Aorta (tissue), 5 donors: ENCODE results near the gene ZNF710. TPM values are rescaled to one million over a fixed set of nuclear protein-coding genes. Genes with fewer than 3 reads are reported as not detected.
"Not testable (repeated sequence)": the region's sequence is repeated elsewhere in the genome, so short reads cannot be mapped to it uniquely, and the experiment has no call there.

Experiments
- ATAC-seq: fragments of 200-7000 bp; cut with Tn5 transposase; one replicate; pipeline ENCODE4 v1.9.1; 2022; ENCODE audit warnings: moderate library complexity; ENCODE audit not compliant: low FRiP score
- DNase-seq, 2 donors: peaks; one replicate each; pipeline ENCODE4 v3.0.0-alpha.2; 2020
- H3K27ac ChIP-seq, 2 donors: one replicate each; pipeline ENCODE4 v1.5.1; 2013; ENCODE audit warnings: low read length in 2 of 2, mild to moderate bottlenecking in 2 of 2, moderate library complexity in 2 of 2, control low read depth in 1 of 2, inconsistent platforms in 1 of 2, low read depth in 1 of 2
- H3K27me3 ChIP-seq, 2 donors: one replicate each; pipeline ENCODE4 v1.6.1; 2013; ENCODE audit warnings: control low read depth in 1 of 2, low read length in 1 of 2, mild to moderate bottlenecking in 1 of 2, moderate library complexity in 1 of 2; ENCODE audit not compliant: insufficient read depth in 2 of 2, control insufficient read depth in 1 of 2
- H3K36me3 ChIP-seq, 2 donors: one replicate each; pipeline ENCODE4 v1.6.1; 2013; ENCODE audit warnings: control low read depth in 1 of 2, low read length in 1 of 2, mild to moderate bottlenecking in 1 of 2; ENCODE audit not compliant: insufficient read depth in 2 of 2, control insufficient read depth in 1 of 2
- H3K4me1 ChIP-seq, 2 donors: one replicate each; pipeline ENCODE4 v1.6.1; 2013; ENCODE audit warnings: low read length in 2 of 2, control low read depth in 1 of 2, mild to moderate bottlenecking in 1 of 2, moderate library complexity in 1 of 2; ENCODE audit not compliant: insufficient read depth in 2 of 2, control insufficient read depth in 1 of 2
- H3K4me3 ChIP-seq, 2 donors: one replicate each; pipeline ENCODE4 v1.5.1; 2013; ENCODE audit warnings: low read length in 2 of 2, control low read depth in 1 of 2, mild to moderate bottlenecking in 1 of 2
- H3K9me3 ChIP-seq: one replicate; pipeline ENCODE4 v1.6.1; 2013; ENCODE audit warnings: mild to moderate bottlenecking, low read length; ENCODE audit not compliant: control insufficient read depth
- WGBS, 2 donors: extraction: QIAGEN DNeasy Blood & Tissue Kit; methylation state at CpG; one replicate each; pipeline ENCODE4 v1.1.7; 2013; 5-methylcytosine and 5-hydroxymethylcytosine counted together
- intact Hi-C, 2 donors: fragments of 100-400 bp; cut with DNase I; formaldehyde crosslinking; loops; one replicate each; pipeline versions ENCODE4 v1.14.2 to v1.15.0; 2022
- polyA plus RNA-seq, 2 donors: library from polyadenylated mRNA; stranded (reverse); fragments of 200-250 nt; gene quantifications; one replicate each; pipeline ENCODE4 v1.2.3, GENCODE V29; 2013
- total RNA-seq, 2 donors: library from RNA; stranded (reverse); fragmentation: NEBNext Ultra II Directional; extraction: Animal tissue kit (Norgen Biotek cat#: 25700); gene quantifications; one replicate each; pipeline ENCODE4 v1.2.1, GENCODE V29; 2021
- donor health status: healthy with polysubstance abuse.
- donor health status: Bipolar disorder and iron deficiency.
- donor health status: DM: no; HTN: no; CAD: no.
- donor health status: DM: no; HTN: no; CAD: no.
- donor health status: DM: yes; HTN: yes; CAD: no.

Gene ZNF710
- total and polyA plus RNA-seq, 4 donors: 4.3 to 17.9 (median 10.5) TPM

GRCh38 chr15:89971592-89971997 is 29.5 kb upstream of the ZNF710 start:
- Histone ChIP-seq H3K27me3 (no peaks in the 10 kb centered on the region), H3K27ac (no peak overlapping the region), H3K4me3 (no peak overlapping the region), H3K36me3 (no peaks in the 10 kb centered on the region), H3K9me3 (no peaks in the 10 kb centered on the region), H3K4me1 (no peaks in the 10 kb centered on the region)
- WGBS, 2 donors: 35 to 36% methylated on average over 4 of the region's 4 CpGs
- DNase-seq: peak in 1 of 2 donors; percentile 51
- ATAC-seq: no peak
- intact Hi-C loops: no loop called here

- no peaks in the 10 kb centered on the region for H3K4me1 ChIP-seq
Measured at GRCh38 chr15:89972085-89972484, 29.0 kb upstream of the ZNF710 start.

GRCh38 chr15:89975482-89976245 is 25.5 kb upstream of the ZNF710 start:
- ATAC-seq (no peak), DNase-seq (no peak)
- no peaks in the 10 kb centered on the region for H3K27me3 ChIP-seq
- H3K4me3 ChIP-seq: no peak overlapping the region
- H3K4me1 ChIP-seq: no peaks in the 10 kb centered on the region
- WGBS, 2 donors: 81 to 82% methylated on average over 8 of the region's 8 CpGs
- intact Hi-C loops: no loop called here
- no peaks in the 10 kb centered on the region for H3K36me3 ChIP-seq
- no peak overlapping the region for H3K27ac ChIP-seq
- H3K9me3 ChIP-seq: no peaks in the 10 kb centered on the region

More at GRCh38 chr15:89972085-89972484, 29.0 kb upstream of the ZNF710 start:
- Histone ChIP-seq H3K27ac (no peak overlapping the region), H3K27me3 (no peaks in the 10 kb centered on the region), H3K4me3 (no peak overlapping the region), H3K36me3 (no peaks in the 10 kb centered on the region), H3K9me3 (no peaks in the 10 kb centered on the region)
- WGBS, 2 donors: 85 to 95% methylated on average over 5 of the region's 5 CpGs
- intact Hi-C loops: no loop called here
- DNase-seq (peak in 1 of 2 donors; percentile 62), ATAC-seq (no peak)

- intact Hi-C loops: no loop called here
- Histone ChIP-seq H3K36me3 (no peaks in the 10 kb centered on the region), H3K4me3 (no peak overlapping the region), H3K9me3 (no peaks in the 10 kb centered on the region), H3K4me1 (no peaks in the 10 kb centered on the region), H3K27me3 (peaks cover 0 to under 1% of the 10 kb centered on the region in 2 donors), H3K27ac (no peak overlapping the region)
- DNase-seq (no peak), ATAC-seq (no peak)
- 81 to 89% methylated on average over 5 of the region's 5 CpGs for WGBS, 2 donors
Measured at GRCh38 chr15:89976246-89976600, 24.9 kb upstream of the ZNF710 start.

- H3K27ac ChIP-seq, ATAC-seq, H3K4me3 ChIP-seq, intact Hi-C loops, H3K36me3 ChIP-seq, H3K4me1 ChIP-seq, H3K9me3 ChIP-seq, DNase-seq, H3K27me3 ChIP-seq: not testable (repeated sequence)
- 96 to 98% methylated on average over 7 to 30 of the region's 31 CpGs for WGBS, 2 donors
Measured at GRCh38 chr15:89977836-89978235, 23.3 kb upstream of the ZNF710 start.

GRCh38 chr15:89978914-89979313 is 22.2 kb upstream of the ZNF710 start:
- H3K9me3 ChIP-seq: no peaks in the 10 kb centered on the region
- no peaks in the 10 kb centered on the region for H3K4me1 ChIP-seq
- no peak for DNase-seq
- H3K27ac ChIP-seq: no peak overlapping the region
- ATAC-seq: no peak
- intact Hi-C loops: no loop called here
- 91 to 92% methylated on average over 6 to 7 of the region's 7 CpGs for WGBS, 2 donors
- no peak overlapping the region for H3K4me3 ChIP-seq
- H3K36me3 ChIP-seq: no peaks in the 10 kb centered on the region
- H3K27me3 ChIP-seq: peaks cover 0 to 2% of the 10 kb centered on the region in 2 donors

- Histone ChIP-seq H3K4me3 (no peak overlapping the region), H3K9me3 (peaks cover 9% of the 10 kb centered on the region), H3K36me3 (no peaks in the 10 kb centered on the region), H3K27me3 (peaks cover 0 to 2% of the 10 kb centered on the region in 2 donors), H3K4me1 (no peaks in the 10 kb centered on the region), H3K27ac (no peak overlapping the region)
- ATAC-seq (no peak), DNase-seq (no peak)
- intact Hi-C loops: no loop called here
- 88 to 94% methylated on average over 4 of the region's 4 CpGs for WGBS, 2 donors
Measured at GRCh38 chr15:89980896-89981295, 20.2 kb upstream of the ZNF710 start.

GRCh38 chr15:89982315-89983055 is 18.6 kb upstream of the ZNF710 start:
- Histone ChIP-seq H3K4me1 (no peaks in the 10 kb centered on the region), H3K4me3 (no peak overlapping the region), H3K9me3 (peaks cover 9% of the 10 kb centered on the region), H3K27me3 (peaks cover 0 to 2% of the 10 kb centered on the region in 2 donors), H3K36me3 (no peaks in the 10 kb centered on the region), H3K27ac (no peak overlapping the region)
- WGBS, 2 donors: 28 to 32% methylated on average over 7 of the region's 7 CpGs
- intact Hi-C loops: no loop called here
- ATAC-seq (no peak), DNase-seq (no peak)

GRCh38 chr15:89984001-89984400 is 17.1 kb upstream of the ZNF710 start:
- WGBS, 2 donors: 80 to 92% methylated on average over 2 of the region's 2 CpGs
- DNase-seq: no peak
- peaks cover 0 to 2% of the 10 kb centered on the region in 2 donors for H3K27me3 ChIP-seq
- ATAC-seq: no peak
- intact Hi-C loops: no loop called here
- no peaks in the 10 kb centered on the region for H3K4me1 ChIP-seq
- no peak overlapping the region for H3K4me3 ChIP-seq
- H3K27ac ChIP-seq: no peak overlapping the region
- H3K36me3 ChIP-seq: no peaks in the 10 kb centered on the region
- H3K9me3 ChIP-seq: peaks cover 9% of the 10 kb centered on the region
